Myocyte (in vitro differentiated cells): Measurements from ENCODE around the gene CRABP1. TPM values are rescaled to one million over a fixed set of nuclear protein-coding genes. Genes with fewer than 3 reads are reported as not detected.

ENCODE experiments used
- DNase-seq: peaks from one replicate; pipeline ENCODE4 v3.0.0-alpha.2; 2012; ENCODE audit warnings: low read depth
- total RNA-seq: library from RNA; depleted of rRNA; stranded (reverse); fragments of >200 nt; gene quantifications from 2 replicates; pipeline ENCODE4 v1.2.3, GENCODE V29; 2014

Gene CRABP1
- total RNA-seq, 1 donor from 2014 or later, result not detected

DNA sequence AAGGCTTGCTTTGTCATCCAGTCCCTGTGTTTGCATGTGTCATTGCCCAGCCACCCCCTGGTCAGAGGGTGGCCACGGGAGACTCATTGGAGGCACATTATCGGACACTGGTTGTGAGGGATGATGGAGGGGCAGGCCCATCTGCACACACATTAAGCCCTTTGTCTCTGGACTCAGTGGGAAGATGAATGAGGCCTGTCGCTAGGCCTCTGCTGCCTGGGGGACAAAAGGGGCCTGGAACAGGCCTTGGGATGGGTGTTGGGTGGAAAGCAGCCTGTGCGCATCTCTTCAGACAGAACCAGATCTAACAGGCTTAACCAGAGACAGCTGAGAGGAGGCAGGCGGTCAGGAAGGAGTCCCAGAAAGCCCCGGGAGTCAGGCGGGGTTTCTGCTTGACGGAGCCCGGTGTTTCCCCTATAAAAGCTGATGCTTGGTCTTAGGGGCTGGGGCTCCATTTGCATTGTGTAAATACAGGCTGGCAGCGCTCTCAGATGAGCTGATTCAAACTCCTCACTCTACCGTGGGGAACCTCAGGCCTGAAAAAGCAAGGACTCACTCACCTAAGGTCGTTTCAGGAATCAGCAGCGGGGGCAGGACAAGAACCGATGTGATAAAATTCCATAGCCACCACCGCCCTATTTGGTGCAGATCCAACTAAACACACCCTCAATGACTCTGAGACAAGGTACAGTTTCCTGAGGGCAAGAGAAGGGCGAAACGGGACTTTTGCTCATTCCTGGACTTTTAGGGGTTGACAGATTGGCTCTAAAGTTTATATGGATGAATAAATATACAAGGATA lies 23.7 kb upstream of the CRABP1 start:
- no peak for DNase-seq

DNA sequence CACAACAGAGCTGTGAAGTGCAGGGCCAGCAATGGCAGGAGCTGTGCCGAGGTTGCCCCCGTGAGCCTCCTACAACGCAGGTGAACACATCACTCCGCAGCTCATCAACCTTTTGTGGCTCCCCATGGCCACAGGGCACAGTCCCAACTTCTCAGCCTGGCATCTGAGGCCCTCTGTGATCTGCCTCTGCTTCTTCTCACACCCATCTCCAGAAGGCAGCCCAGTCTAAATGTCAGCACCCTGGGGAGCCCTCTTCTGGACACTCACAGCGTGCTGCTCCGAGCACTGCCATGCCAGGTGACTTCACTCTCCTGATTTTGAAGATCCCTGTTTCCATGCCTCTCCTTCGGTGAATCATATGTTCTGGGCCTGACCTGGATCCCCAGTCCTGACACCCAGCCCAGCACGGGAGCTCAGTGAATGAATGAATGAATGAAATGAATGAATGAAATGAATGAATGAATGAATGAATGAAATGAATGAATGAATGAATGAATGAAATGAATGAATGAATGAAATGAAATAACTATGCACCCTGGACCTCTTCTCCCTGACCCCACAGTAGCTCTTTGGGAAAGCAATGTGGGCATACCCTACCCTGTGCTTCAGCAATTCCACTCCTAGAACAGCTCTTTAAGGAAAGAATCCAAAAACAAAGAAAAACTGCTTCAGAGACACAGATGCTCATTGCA lies 22.9 kb upstream of the CRABP1 start:
- peak; percentile 36 for DNase-seq

DNA sequence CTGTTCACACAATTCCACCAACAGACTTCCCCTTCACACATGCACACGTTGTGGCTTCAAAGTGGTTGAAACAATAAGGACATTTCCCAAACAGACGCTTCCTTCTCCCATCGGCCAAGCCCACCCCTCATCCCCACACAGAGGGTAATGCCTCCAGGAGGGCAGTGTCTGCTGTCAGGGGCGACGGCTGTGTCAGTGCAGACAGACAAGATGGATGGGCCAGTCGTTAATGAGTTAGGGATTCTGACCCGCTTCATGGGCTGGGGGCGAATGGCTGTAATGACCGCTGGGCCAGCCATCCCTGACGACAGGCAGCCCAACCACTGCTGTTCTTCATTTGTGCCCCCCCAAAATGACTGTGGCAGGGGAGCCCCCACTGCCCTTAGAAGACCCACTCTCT lies 20.6 kb upstream of the CRABP1 start:
- DNase-seq, result no peak

DNA sequence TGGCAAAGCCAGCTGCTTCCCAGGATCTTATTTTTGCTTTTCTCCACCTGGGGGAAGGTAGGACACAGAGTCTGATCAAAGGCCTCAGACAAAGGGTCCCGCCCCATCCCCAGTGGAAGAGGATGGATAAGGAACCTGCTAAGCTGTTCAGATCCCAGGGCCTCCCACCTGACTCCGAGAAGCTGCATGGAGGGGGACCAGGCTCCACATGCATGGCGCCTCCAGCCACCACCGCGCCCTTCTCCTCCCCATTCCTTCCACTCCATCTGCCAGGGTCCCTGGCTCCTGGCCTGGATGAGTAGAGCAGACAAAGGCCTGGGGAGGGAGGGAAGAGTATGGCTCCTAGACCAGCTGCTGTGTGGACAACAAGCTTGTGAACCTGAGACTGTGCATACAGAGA lies 20.0 kb upstream of the CRABP1 start:
- DNase-seq, result peak; percentile 26

DNA sequence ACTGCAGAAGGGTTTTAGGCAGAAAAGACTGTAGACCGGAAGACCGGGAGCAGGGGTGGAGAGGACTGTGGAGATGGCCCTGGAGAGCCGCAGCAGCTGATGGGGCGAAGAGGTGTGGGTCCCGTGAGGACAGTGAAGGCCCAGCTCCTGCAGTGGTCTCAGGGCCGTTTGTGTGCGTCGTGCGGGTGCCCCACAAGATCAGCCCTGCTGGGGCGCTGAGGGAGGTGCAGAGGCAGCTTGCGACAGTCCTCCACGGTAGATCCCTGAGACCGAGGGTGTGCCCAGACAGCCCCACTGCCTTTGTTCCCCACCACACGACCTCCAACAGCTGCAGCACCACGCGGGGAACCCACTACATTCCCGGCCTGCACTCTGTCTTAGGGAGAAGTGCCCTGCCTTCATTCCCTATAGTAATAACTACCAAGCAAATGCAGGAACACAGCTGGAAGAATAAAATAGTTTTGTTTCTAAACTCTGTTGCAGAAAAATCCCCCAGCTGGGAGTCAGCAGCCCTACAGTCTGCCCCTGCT lies 19.0 kb upstream of the CRABP1 start:
- peak; percentile 61 for DNase-seq

DNA sequence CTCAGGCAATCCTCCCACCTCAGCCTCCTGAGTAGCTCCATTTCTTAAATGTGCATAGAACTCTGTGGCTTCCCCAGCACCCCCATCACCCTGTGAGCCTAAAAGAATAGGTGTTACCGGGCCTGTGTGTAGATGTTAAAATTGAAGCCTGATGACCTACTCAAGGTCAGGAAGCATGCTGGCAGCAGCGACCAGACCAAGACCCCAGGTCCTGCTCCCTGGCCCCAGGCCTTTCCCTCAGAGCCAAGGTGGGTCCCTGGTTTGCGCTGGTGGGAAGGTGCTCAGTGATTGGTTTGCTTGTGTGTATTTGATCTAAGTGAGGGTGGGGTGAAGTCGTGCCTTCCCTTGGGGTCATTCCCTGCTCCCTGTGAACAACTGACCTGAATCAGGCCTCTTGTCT lies 18.4 kb upstream of the CRABP1 start:
- DNase-seq, result no peak

DNA sequence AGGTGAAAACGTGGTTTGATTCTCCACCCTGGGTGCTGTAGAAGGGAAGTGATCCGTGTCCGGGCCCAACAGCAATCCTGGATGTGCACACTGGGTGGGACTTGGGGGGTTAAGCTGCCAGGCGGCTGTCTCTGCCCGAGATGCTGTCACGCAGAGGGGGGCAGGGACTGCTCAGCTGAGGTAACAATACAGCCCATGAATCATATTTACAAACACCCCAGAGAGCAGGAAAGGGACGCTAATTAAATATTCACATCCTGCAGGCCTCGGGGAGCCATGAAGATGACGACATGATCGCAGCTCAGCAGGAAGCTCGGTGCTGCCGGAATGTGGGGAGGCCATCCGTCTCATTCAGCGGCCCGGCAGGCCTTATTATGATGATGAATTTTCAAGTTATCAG lies 17.9 kb upstream of the CRABP1 start:
- peak; percentile 40 for DNase-seq

DNA sequence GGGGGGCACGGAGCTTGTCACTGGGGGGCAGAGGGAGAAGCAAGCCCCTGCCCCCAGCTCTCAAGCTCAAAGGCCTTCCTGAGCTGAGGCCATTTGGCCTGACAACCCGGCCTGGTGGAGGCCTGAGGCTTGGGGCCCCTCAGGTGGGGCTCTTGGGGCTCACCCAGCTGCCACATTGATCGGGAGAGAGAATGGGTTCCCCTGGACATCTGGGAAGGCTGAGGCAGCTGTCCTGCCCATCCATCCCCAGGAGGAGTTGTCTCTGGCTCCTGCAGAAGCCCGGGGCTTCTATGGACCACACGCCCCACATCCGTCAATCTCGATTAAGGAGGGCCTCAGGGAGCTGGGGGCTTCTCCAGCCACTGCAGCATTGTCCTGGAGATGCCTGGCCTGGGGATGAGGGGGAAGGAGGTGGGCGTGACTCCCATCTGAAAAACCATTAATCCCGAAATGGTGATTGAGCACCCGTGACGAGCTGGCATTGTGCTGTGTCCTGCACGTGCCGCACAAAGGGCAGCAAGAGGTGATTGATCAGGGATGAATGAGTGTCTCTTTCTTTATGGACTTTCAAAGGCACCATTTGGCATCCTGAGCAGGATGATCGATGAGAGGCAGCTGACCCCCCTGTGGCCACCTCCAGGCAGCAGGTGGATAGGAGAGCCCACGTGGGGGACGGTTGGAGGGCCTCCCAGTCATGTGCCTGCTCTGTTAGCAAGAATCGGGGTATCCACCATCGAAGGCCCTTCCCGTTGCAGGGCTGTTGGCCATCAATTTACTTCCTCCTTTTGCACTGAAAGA lies 17.2 kb upstream of the CRABP1 start:
- DNase-seq, result no peak

DNA sequence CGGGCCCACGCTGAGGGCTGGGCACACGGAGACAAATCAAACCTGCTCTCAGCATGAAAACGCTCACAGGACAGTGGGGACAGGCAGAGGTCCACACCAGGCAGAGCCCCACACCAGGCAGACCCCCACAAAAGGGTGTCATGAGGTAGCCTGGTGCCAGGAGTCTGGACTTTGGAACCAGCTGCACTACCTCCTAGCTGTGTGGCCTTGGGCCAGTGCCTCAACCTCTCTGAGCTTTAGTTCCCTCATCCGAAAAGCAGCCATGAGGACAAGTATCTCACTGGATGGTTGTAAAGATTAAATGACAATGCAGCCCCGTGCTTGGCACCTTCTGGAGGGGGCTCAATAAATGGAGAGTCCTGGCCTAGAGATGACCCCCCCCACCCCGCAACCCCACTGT lies 16.5 kb upstream of the CRABP1 start:
- no peak for DNase-seq

DNA sequence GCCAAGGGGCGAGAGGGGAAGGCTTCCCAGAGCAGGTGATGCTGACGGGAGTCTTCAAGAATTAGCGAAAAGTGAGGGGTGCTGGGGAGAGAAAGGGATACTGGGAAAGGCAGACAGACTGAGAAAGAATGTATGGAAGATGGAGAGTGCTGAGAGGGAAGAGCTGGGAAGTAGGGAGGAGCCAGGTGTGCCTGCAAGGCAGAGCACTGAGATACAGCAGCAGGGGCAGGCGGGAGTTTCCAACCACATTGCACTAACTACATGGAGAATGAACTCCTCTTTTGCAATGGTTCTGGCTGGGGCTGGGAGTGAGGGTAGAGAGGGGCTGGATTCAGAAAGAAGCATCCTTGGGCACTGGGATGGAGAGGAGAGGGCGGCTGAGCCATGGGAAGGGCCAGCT lies 16.0 kb upstream of the CRABP1 start:
- DNase-seq, result no peak

DNA sequence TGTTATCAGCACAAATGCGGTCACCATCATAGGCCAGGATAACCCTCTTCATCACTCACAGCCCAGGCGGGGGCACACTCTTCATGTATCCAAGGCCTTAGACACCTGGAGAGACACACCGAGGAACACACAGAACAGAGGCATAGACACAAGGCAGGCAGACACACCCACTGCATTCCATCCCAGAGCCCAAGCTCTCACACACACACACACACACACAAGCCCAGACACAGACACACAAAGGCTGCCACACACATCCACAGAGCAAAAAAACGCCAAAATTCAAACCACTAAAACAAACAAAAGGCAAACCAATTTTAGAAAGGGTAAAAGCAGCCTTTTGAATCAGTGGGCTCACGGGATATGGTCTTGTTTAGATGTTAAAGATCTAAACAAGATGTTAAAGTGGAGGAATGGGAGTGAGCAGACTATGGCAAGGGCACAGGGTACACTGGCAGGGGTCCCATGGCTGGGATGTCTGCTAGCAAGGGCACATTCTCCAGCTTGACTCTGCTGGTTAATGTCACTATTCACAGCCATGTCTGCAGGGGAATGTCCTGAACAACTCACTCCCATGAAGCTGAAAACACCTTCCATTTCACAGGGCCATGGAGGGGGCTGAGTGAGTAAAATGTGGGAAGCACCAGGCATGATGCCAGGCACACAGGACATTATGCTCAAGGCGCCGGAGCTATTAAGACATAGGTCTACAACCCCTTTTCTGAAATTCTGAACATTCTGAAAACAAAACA lies 14.9 kb upstream of the CRABP1 start:
- peak; percentile 18 for DNase-seq

DNA sequence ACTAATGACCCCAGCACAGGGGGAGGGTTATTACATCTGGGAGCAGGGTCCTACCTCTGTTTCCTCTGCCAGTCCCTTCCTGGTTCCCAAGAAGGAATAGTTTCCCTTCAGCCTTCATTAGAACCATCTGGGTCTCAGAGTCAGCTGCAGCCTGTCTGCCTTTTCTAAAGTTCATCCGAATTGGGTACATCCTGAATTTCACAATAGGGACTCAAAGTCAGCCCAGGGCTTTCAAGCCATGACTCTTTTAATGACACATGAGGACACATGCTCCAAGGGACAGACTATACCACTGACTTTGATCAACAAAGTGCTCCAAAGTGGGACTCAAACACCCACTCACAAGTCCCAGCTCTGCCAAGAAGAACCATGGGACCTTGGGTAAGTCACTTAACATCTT lies 12.7 kb upstream of the CRABP1 start:
- no peak for DNase-seq

DNA sequence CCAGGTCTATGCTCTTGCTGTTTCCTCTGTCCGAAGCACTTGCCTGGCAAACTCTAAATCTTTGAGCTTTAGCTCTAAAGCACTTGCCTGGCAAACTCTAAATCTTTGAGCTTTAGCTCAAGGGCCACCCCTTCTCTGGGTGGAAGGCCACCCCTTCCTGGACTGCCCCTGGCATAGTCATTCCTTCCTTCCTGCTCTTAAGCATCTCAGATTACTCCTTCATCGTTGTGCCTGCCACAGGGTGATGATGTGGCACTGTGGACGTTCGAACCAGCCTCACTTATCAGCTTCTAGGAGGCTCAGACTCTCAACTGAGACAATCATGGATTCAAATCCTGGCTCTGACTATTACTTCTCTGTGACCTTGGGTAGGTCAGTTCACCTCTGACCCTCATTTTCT lies 10.5 kb upstream of the CRABP1 start:
- DNase-seq, result no peak

DNA sequence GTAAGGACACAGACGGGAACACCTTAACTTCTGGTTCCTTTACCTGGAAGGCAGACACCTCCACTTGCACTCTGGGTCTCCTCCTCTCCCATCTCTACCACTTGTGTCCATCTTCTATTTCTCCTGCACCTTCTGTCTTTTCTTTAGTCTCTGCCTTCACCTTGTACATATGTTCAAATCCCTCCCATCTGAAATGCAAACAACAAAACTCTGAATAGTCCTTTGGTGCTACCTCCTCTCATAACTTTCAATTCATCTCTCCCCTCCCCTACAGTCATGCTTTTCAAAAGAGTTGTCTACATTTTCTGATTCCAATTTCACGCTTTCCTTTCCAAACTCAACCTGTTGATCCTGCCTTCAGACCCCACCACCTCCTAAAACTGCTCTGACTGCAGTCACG lies 5.3 kb upstream of the CRABP1 start:
- no peak for DNase-seq

DNA sequence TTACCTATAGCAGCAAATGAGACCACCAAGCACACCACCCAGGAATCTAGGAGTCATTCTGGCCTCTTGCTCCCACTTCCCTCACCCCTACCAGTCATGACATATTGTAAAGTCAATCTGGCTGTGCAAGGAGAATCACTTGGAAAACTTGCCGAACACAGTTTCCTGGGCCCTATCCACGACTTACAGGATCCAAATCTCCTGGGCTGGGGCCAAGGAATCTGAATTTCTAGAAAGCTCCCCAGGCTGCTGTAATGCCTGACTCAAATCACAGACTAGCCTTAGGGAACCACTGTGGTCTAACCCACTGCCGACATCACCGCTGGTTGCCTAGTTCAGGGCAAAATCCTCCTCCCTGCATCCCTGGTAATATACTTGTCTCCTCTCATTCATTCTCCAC lies 4.2 kb upstream of the CRABP1 start:
- no peak for DNase-seq

DNA sequence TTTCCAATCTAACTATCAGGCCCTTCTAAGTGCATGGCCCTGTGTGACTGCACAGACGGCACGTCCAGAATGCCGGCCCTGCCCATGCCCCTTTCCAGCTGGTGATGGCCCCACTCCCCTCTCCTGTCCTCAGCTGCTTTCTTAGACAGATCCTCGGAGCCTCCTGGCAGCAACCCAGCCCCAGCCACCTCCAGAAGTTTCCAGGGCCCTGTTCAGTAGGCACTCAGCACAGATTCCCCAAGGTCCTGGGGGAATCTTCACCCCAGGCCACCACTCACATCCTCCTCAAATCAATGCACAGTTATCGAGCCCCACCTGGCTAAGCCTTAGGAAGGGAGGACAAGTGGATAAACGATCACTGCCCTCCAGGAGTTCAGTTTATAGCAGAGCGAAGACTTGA lies 1.4 kb upstream of the CRABP1 start:
- DNase-seq, result no peak

DNA sequence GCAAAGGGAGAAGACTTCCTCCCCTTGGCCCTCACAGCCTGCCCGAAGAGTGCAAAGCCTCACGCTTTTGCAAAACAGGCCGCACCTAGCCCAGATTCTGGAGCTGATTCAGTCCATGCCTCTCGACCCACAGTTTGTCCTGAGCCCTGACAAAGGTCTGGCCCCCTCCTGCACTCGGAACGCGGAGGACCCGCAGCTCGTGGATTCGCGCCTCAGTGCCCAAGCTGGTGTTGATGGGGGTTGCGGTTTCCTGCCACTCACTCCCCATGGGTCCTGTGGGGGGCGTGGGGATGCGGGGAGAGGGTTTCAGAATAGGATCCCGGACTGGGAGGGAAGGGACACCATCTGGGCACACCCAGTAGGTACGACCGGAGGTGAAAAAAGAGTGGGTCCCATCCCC lies 594 bp upstream of the CRABP1 start:
- no peak for DNase-seq

DNA sequence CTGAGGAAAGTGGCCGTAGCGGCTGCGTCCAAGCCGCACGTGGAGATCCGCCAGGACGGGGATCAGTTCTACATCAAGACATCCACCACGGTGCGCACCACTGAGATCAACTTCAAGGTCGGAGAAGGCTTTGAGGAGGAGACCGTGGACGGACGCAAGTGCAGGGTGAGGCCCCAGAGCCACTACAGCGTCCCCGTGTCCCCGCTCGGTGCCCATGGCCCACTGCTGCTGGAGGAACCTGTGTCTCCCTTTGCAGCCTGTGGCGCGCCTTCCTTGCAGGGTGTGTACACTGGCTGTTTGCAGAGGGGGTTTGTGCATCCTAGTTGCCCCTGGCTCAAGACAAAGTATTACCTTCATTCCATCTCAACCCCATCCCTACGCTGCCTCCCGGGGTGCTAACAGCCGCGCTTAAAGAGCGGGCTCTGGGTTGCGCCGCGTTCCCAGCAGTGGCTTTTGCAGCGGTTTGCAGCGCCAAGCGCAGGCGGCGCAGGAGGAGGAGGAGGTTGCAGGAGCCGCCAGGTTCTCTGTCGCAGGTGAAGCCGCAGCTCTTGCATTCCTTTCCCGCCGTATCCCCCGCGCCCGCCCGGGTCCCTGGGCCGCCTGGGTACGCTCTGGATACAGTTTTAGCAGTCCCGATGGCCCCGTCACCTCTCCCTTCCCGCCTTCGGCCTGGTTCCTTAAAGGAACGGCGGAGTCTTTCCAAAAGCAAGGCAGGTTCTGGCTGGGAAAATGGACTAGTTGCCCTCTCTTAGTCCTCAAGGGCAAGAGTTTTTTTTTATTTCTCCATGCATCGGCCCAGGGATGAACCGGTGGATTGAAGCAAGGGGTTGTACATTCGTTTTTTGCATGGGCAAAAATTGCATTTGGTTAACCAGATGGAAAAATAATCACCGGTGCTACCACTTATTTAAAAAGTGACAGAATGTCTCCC lies 1.2 kb downstream of the CRABP1 start:
- DNase-seq, result no peak

DNA sequence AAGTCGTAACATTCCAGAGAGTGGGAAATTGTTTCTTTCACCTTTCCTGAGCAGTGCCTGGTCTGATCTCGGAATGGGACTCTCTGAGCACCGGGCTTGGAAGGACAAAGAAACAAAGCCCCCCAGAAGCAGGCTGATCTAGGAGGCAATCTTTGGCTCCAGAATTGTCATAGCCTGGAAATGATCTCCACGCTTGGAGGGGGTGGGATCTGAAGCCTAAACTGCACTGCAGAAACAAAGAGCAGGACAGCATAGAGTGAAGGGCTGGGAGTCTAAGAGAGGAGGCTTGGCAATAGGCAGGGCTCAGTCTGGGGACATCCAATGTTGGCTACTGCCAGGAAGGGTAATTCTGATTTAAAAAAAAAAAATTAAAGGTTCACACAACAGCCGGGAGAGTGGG lies 1.9 kb downstream of the CRABP1 start:
- no peak for DNase-seq
